OCI-LY1 (cell line): ENCODE results near the gene GJA5.

Experiments
- H2AFZ ChIP-seq: fragments of 200-600 bp; sonication (generic), shearing (Covaris generic); 2 replicates; pipeline ENCODE4 v1.6.0; 2014; ENCODE audit warnings: antibody characterized with exemption, mild to moderate bottlenecking, low read length
- H3F3A ChIP-seq: fragments of 200-600 bp; sonication (generic), shearing (Covaris generic); 2 replicates; pipeline ENCODE4 v1.6.0; 2014; ENCODE audit warnings: mild to moderate bottlenecking, antibody characterized with exemption, low read length, moderate library complexity; ENCODE audit not compliant: insufficient read depth
- H3K27ac ChIP-seq: fragments of 200-600 bp; sonication (generic); 2 replicates; pipeline ENCODE4 v1.5.1; 2014; ENCODE audit warnings: low read length, mixed run types, mild to moderate bottlenecking, low read depth; ENCODE audit not compliant: poor library complexity, severe bottlenecking
- H3K27me3 ChIP-seq: fragments of 200-600 bp; sonication (generic); 2 replicates; pipeline ENCODE4 v1.6.0; 2014; ENCODE audit warnings: antibody characterized with exemption, mild to moderate bottlenecking, low read length, moderate library complexity; ENCODE audit not compliant: insufficient read depth
- H3K36me3 ChIP-seq: fragments of 200-600 bp; sonication (generic); 2 replicates; pipeline ENCODE4 v1.6.1; 2014; ENCODE audit warnings: mild to moderate bottlenecking, antibody characterized with exemption, low read length, moderate library complexity, mixed read lengths; ENCODE audit not compliant: insufficient read depth
- H3K4me1 ChIP-seq: fragments of 200-600 bp; sonication (generic); 2 replicates; pipeline ENCODE4 v1.5.1; 2014; ENCODE audit warnings: mild to moderate bottlenecking, low read length, moderate library complexity; ENCODE audit not compliant: insufficient read depth, severe bottlenecking
- H3K4me2 ChIP-seq: fragments of 200-600 bp; sonication (generic), shearing (Covaris generic); 2 replicates; pipeline ENCODE4 v1.6.1; 2014; ENCODE audit warnings: low read length
- H3K4me3 ChIP-seq: fragments of 200-600 bp; sonication (generic); 2 replicates; pipeline ENCODE4 v1.5.1; 2014; ENCODE audit warnings: low read length, low read depth, mild to moderate bottlenecking, mixed read lengths; ENCODE audit not compliant: poor library complexity, severe bottlenecking
- H3K79me2 ChIP-seq: fragments of 200-600 bp; shearing (Covaris generic); 2 replicates; pipeline ENCODE4 v1.6.1; 2016; ENCODE audit warnings: mixed run types, low read length, mixed read lengths; ENCODE audit not compliant: insufficient read depth
- H3K9ac ChIP-seq: fragments of 200-600 bp; sonication (generic), shearing (Covaris generic); 2 replicates; pipeline ENCODE4 v1.6.1; 2014; ENCODE audit warnings: mild to moderate bottlenecking, low read length, mixed read lengths
- H3K9me2 ChIP-seq: fragments of 200-600 bp; sonication (generic), shearing (Covaris generic); 2 replicates; pipeline ENCODE4 v1.6.1; 2014; ENCODE audit warnings: low read depth, mild to moderate bottlenecking, low read length, mixed read lengths
- H3K9me3 ChIP-seq: fragments of 200-600 bp; shearing (Covaris generic); 2 replicates; pipeline ENCODE4 v1.6.1; 2014; ENCODE audit warnings: low read length, mixed read lengths
- H4K20me1 ChIP-seq: fragments of 200-600 bp; sonication (generic), shearing (Covaris generic); 2 replicates; pipeline ENCODE4 v1.6.0; 2016; ENCODE audit warnings: mild to moderate bottlenecking, low read length; ENCODE audit not compliant: insufficient read depth
- CTCF ChIP-seq: fragments of 200-600 bp; sonication (generic), shearing (Covaris generic); IDR thresholded peaks from 2 replicates; pipeline ENCODE4 v1.5.1; 2017; ENCODE audit warnings: mild to moderate bottlenecking, antibody characterized with exemption, low read length, moderate library complexity, mixed read lengths
- EZH2 ChIP-seq: fragments of 200-600 bp; sonication (generic), shearing (Covaris generic); IDR thresholded peaks from 2 replicates; pipeline ENCODE4 v1.8.0; 2017; ENCODE audit warnings: borderline replicate concordance, mixed run types, mild to moderate bottlenecking, antibody characterized with exemption, low read length, moderate library complexity, mixed read lengths

GJA5 gene

GRCh38 chr1:147729315-147729714, 31.1 kb downstream of the GJA5 start:
- Histone ChIP-seq H3K79me2 (no peaks in the 10 kb centered on the region), H3K4me3 (no peak overlapping the region), H3K4me1 (no peaks in the 10 kb centered on the region), H3K36me3 (no peaks in the 10 kb centered on the region), H3K27me3 (no peaks in the 10 kb centered on the region), H3K27ac (no peak overlapping the region), H3K9me2 (no peaks in the 10 kb centered on the region), H3K9ac (no peak overlapping the region), H4K20me1 (no peaks in the 10 kb centered on the region), H2AFZ (no peak overlapping the region), H3F3A (no peaks in the 10 kb centered on the region), H3K4me2 (no peak overlapping the region), H3K9me3 (no peaks in the 10 kb centered on the region)
- TF ChIP-seq EZH2 (no peak), CTCF (no peak)

- Histone ChIP-seq H3K36me3 (no peaks in the 10 kb centered on the region), H3K79me2 (no peaks in the 10 kb centered on the region), H3K4me3 (no peak overlapping the region), H3K4me1 (no peaks in the 10 kb centered on the region), H3F3A (no peaks in the 10 kb centered on the region), H3K9ac (no peak overlapping the region), H3K4me2 (no peak overlapping the region), H3K9me3 (no peaks in the 10 kb centered on the region), H4K20me1 (no peaks in the 10 kb centered on the region), H2AFZ (no peak overlapping the region), H3K27me3 (no peaks in the 10 kb centered on the region), H3K27ac (no peak overlapping the region), H3K9me2 (no peaks in the 10 kb centered on the region)
- TF ChIP-seq EZH2: no peak
- no peak for TF ChIP-seq CTCF
Observed at GRCh38 chr1:147726168-147726567, 34.2 kb downstream of the GJA5 start.

- Histone ChIP-seq H3K79me2 (no peaks in the 10 kb centered on the region), H3K4me1 (no peaks in the 10 kb centered on the region), H3F3A (no peaks in the 10 kb centered on the region), H4K20me1 (no peaks in the 10 kb centered on the region), H3K27ac (no peak overlapping the region), H3K9me2 (no peaks in the 10 kb centered on the region), H3K9me3 (no peaks in the 10 kb centered on the region), H3K4me3 (no peak overlapping the region), H3K4me2 (no peak overlapping the region), H2AFZ (no peak overlapping the region), H3K36me3 (no peaks in the 10 kb centered on the region), H3K9ac (no peak overlapping the region), H3K27me3 (no peaks in the 10 kb centered on the region)
- no peak for TF ChIP-seq CTCF
- no peak for TF ChIP-seq EZH2
Observed at GRCh38 chr1:147725685-147726084, 34.7 kb downstream of the GJA5 start.
